OCI-LY7 (cell line): ENCODE results near the gene SCYGR1. TPM values are rescaled to one million over a fixed set of nuclear protein-coding genes. Genes with fewer than 3 reads are reported as not detected.

Experiments used
- BruUV-seq: library from RNA; stranded (reverse); fragments of 400-500 nt; replicated peaks from 2 replicates; lab custom pipeline; 2021; lab: Mats Ljungman, UMichigan
- CTCF ChIA-PET: fragments of 300-600 bp; sonication (Branson Sonifier 250); formaldehyde crosslinking; loops from one replicate; lab custom pipeline; 2022; ENCODE audit warnings: antibody characterized with exemption; ENCODE audit not compliant: unreplicated experiment; lab: Charles Lee
- POLR2A ChIA-PET: fragments of 300-600 bp; sonication (Branson Sonifier 250); formaldehyde crosslinking; loops from one replicate; lab custom pipeline; 2022; ENCODE audit warnings: antibody characterized with exemption; lab: Charles Lee
- DNase-seq: peaks from one replicate; pipeline ENCODE4 v3.0.0-alpha.2; 2015; ENCODE audit warnings: low spot score
- H2AFZ ChIP-seq: fragments of 200-600 bp; sonication (generic), shearing (Covaris generic); 2 replicates; pipeline ENCODE4 v1.6.1; 2014; ENCODE audit warnings: mild to moderate bottlenecking, antibody characterized with exemption, low read length, moderate library complexity
- H3K27ac ChIP-seq: fragments of 200-600 bp; sonication (generic); 2 replicates; pipeline ENCODE4 v1.5.1; 2014; ENCODE audit warnings: mixed run types, low read depth, mild to moderate bottlenecking, moderate library complexity, low read length, inconsistent platforms; ENCODE audit not compliant: poor library complexity, severe bottlenecking
- H3K36me3 ChIP-seq: fragments of 200-600 bp; sonication (generic); 2 replicates; pipeline ENCODE4 v1.6.1; 2014; ENCODE audit warnings: mild to moderate bottlenecking, antibody characterized with exemption, low read length, moderate library complexity, mixed read lengths; ENCODE audit not compliant: insufficient read depth
- H3K4me1 ChIP-seq: fragments of 200-600 bp; sonication (generic); 2 replicates; pipeline ENCODE4 v1.5.1; 2014; ENCODE audit warnings: mild to moderate bottlenecking, low read length; ENCODE audit not compliant: insufficient read depth, poor library complexity, severe bottlenecking
- H3K4me2 ChIP-seq: fragments of 200-600 bp; sonication (generic); 2 replicates; pipeline ENCODE4 v1.6.1; 2014; ENCODE audit warnings: mild to moderate bottlenecking, low read length
- H3K4me3 ChIP-seq: fragments of 200-600 bp; sonication (generic); 2 replicates; pipeline ENCODE4 v1.5.1; 2014; ENCODE audit warnings: mild to moderate bottlenecking, low read depth, low read length; ENCODE audit not compliant: poor library complexity, severe bottlenecking
- H3K79me2 ChIP-seq: fragments of 200-600 bp; sonication (generic); 2 replicates; pipeline ENCODE4 v1.6.1; 2016; ENCODE audit warnings: low read depth, mild to moderate bottlenecking, low read length, moderate library complexity, mixed read lengths; ENCODE audit not compliant: insufficient read depth
- H3K9me2 ChIP-seq: fragments of 200-600 bp; sonication (generic); 2 replicates; pipeline ENCODE4 v1.6.1; 2016; ENCODE audit warnings: mild to moderate bottlenecking, low read length, mixed read lengths; ENCODE audit not compliant: insufficient read depth
- H3K9me3 ChIP-seq: fragments of 200-600 bp; sonication (generic); 2 replicates; pipeline ENCODE4 v1.6.1; 2014; ENCODE audit warnings: mild to moderate bottlenecking, mixed run types, low read length, mixed read lengths
- H4K20me1 ChIP-seq: fragments of 200-600 bp; sonication (generic); 2 replicates; pipeline ENCODE4 v1.6.1; 2014; ENCODE audit warnings: mild to moderate bottlenecking, antibody characterized with exemption, low read length, moderate library complexity, mixed read lengths; ENCODE audit not compliant: insufficient read depth
- CTCF ChIP-seq: fragments of 200-600 bp; sonication (generic); conservative IDR thresholded peaks from 2 replicates; pipeline ENCODE4 v1.5.1; 2014; ENCODE audit warnings: mild to moderate bottlenecking, antibody characterized with exemption, low read length, moderate library complexity, mixed read lengths
- EZH2phosphoT487 ChIP-seq: fragments of 200-600 bp; sonication (generic); IDR thresholded peaks from 2 replicates; pipeline ENCODE4 v1.6.1; 2018; ENCODE audit warnings: low read depth, borderline replicate concordance, mild to moderate bottlenecking, mixed run types, antibody characterized with exemption, low read length, moderate library complexity, mixed read lengths
- intact Hi-C: fragments of 100-400 bp; cut with micrococcal nuclease; formaldehyde crosslinking; loops from one replicate; pipeline ENCODE4 v1.10.0; 2022; ENCODE audit not compliant: unreplicated experiment
- total RNA-seq, 2 experiments: library from RNA; depleted of rRNA in 1 of 2; stranded (reverse); fragments of >200 nt in 1 of 2; shearing (Covaris generic) in 1 of 2; gene quantifications; 2 replicates each; pipeline ENCODE4 v1.2.3, GENCODE V29; 2014 to 2022

SCYGR1 gene
- total RNA-seq, 2 experiments from 2014 or later, result not detected

- no peaks in the 10 kb centered on the region for H3K9me3 ChIP-seq
- no peak overlapping the region for H3K27ac ChIP-seq
- no peak for TF ChIP-seq EZH2phosphoT487
- no peak for TF ChIP-seq CTCF
- no peaks in the 10 kb centered on the region for H4K20me1 ChIP-seq
- no peak overlapping the region for H3K4me2 ChIP-seq
- no peaks in the 10 kb centered on the region for H3K36me3 ChIP-seq
- H3K79me2 ChIP-seq, result no peaks in the 10 kb centered on the region
- CTCF ChIA-PET, result no interaction called here
- DNase-seq, result no peak
- intact Hi-C loops, result no loop called here
- no peaks in the 10 kb centered on the region for H3K9me2 ChIP-seq
- POLR2A ChIA-PET, result no interaction called here
- H3K4me1 ChIP-seq, result no peaks in the 10 kb centered on the region
- H2AFZ ChIP-seq, result no peak overlapping the region
- no peak overlapping the region for H3K4me3 ChIP-seq
- no TSS peak for BruUV-seq
Measured at GRCh38 chr2:227370791-227371312, 16.9 kb downstream of the SCYGR1 start.

GRCh38 chr2:227370092-227370491 lies 17.7 kb downstream of the SCYGR1 start:
- Histone ChIP-seq H2AFZ (no peak overlapping the region), H3K4me3 (no peak overlapping the region), H3K9me3 (no peaks in the 10 kb centered on the region), H3K4me1 (no peaks in the 10 kb centered on the region), H3K27ac (no peak overlapping the region), H4K20me1 (no peaks in the 10 kb centered on the region), H3K79me2 (no peaks in the 10 kb centered on the region), H3K9me2 (no peaks in the 10 kb centered on the region), H3K4me2 (no peak overlapping the region), H3K36me3 (no peaks in the 10 kb centered on the region)
- CTCF ChIA-PET, result no interaction called here
- intact Hi-C loops, result no loop called here
- BruUV-seq, result no TSS peak
- POLR2A ChIA-PET, result no interaction called here
- TF ChIP-seq CTCF (no peak), EZH2phosphoT487 (no peak)
- DNase-seq, result no peak

GRCh38 chr2:227368574-227368973 lies 19.2 kb downstream of the SCYGR1 start:
- H3K79me2 ChIP-seq, result no peaks in the 10 kb centered on the region
- intact Hi-C loops, result no loop called here
- H3K4me3 ChIP-seq, result no peak overlapping the region
- H2AFZ ChIP-seq, result no peak overlapping the region
- H3K4me1 ChIP-seq, result no peaks in the 10 kb centered on the region
- H3K4me2 ChIP-seq, result no peak overlapping the region
- BruUV-seq, result no TSS peak
- ChIA-PET CTCF (no interaction called here), POLR2A (no interaction called here)
- no peaks in the 10 kb centered on the region for H4K20me1 ChIP-seq
- TF ChIP-seq EZH2phosphoT487 (no peak), CTCF (no peak)
- no peaks in the 10 kb centered on the region for H3K9me3 ChIP-seq
- H3K27ac ChIP-seq, result no peak overlapping the region
- no peaks in the 10 kb centered on the region for H3K9me2 ChIP-seq
- H3K36me3 ChIP-seq, result no peaks in the 10 kb centered on the region
- no peak for DNase-seq
